ENCODE measurements around the gene CLTCL1. TPM values are rescaled to one million over a fixed set of nuclear protein-coding genes. Genes with fewer than 3 reads are reported as not detected.

Gene CLTCL1
- total and polyA plus RNA-seq, 9 of the 15 experiments (the other 6 are each of a cell fraction or from before 2014, with no cell fraction given), result 1.1 to 11.7 (median 5.0) TPM

DNA sequence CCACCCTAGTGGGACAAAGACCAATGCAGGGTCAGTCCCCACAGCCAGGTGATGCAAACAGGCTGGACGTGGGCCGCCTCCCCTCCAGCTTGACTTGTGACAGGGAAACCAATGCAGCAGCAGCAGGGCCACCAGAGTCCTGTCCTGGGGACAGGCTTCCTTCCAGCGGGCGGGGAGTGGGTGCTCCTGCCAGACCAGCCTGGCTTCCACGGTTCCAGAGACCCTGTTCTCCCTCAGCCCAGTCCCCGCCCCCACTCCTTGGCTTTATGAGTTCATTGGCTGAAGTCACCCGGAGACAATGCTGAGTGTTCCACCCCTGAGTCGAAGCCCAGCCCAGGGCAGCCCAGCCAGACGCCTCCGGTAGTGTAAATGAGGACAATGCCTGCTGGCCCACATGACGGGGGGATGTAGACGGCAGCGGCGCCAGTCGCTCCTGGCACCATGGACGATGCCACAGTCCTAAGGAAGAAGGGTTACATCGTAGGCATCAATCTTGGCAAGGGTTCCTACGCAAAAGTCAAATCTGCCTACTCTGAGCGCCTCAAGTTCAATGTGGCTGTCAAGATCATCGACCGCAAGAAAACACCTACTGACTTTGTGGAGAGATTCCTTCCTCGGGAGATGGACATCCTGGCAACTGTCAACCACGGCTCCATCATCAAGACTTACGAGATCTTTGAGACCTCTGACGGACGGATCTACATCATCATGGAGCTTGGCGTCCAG, 160.4 kb downstream of the CLTCL1 start, which contains the start of gene TSSK2 (continued):
- TF ChIP-seq, protein P1, sequence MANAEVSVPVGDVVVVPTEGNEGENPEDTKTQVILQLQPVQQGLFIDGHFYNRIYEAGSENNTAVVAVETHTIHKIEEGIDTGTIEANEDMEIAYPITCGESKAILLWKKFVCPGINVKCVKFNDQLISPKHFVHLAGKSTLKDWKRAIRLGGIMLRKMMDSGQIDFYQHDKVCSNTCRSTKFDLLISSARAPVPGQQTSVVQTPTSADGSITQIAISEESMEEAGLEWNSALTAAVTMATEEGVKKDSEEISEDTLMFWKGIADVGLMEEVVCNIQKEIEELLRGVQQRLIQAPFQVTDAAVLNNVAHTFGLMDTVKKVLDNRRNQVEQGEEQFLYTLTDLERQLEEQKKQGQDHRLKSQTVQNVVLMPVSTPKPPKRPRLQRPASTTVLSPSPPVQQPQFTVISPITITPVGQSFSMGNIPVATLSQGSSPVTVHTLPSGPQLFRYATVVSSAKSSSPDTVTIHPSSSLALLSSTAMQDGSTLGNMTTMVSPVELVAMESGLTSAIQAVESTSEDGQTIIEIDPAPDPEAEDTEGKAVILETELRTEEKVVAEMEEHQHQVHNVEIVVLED (CRISPR knock-in tag; IDR thresholded peaks at IDR 0.05), result no peak
- TF ChIP-seq XRCC3 (IDR thresholded peaks at IDR 0.05), result no peak
- TF ChIP-seq, protein P2, sequence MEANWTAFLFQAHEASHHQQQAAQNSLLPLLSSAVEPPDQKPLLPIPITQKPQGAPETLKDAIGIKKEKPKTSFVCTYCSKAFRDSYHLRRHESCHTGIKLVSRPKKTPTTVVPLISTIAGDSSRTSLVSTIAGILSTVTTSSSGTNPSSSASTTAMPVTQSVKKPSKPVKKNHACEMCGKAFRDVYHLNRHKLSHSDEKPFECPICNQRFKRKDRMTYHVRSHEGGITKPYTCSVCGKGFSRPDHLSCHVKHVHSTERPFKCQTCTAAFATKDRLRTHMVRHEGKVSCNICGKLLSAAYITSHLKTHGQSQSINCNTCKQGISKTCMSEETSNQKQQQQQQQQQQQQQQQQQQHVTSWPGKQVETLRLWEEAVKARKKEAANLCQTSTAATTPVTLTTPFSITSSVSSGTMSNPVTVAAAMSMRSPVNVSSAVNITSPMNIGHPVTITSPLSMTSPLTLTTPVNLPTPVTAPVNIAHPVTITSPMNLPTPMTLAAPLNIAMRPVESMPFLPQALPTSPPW (CRISPR knock-in tag; IDR thresholded peaks at IDR 0.05), result no peak
- TF ChIP-seq, protein P3, sequence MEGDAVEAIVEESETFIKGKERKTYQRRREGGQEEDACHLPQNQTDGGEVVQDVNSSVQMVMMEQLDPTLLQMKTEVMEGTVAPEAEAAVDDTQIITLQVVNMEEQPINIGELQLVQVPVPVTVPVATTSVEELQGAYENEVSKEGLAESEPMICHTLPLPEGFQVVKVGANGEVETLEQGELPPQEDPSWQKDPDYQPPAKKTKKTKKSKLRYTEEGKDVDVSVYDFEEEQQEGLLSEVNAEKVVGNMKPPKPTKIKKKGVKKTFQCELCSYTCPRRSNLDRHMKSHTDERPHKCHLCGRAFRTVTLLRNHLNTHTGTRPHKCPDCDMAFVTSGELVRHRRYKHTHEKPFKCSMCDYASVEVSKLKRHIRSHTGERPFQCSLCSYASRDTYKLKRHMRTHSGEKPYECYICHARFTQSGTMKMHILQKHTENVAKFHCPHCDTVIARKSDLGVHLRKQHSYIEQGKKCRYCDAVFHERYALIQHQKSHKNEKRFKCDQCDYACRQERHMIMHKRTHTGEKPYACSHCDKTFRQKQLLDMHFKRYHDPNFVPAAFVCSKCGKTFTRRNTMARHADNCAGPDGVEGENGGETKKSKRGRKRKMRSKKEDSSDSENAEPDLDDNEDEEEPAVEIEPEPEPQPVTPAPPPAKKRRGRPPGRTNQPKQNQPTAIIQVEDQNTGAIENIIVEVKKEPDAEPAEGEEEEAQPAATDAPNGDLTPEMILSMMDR (IDR thresholded peaks at IDR 0.05 in 2 of 3, conservative IDR thresholded peaks at IDR 0.05 in 1 of 3; ENCODE audit: insufficient read depth in 2 of 3, low read depth in 1 of 3, low read length in 3 of 3), result 0 out of 6 replicates have a peak, but pooled peaks of 1 of the 3 experiments have one; percentile 2
- no peak for TF ChIP-seq MCM5 (IDR thresholded peaks at IDR 0.05; ENCODE audit: low read depth)
- TF ChIP-seq GTF2E2 (tag; IDR thresholded peaks at IDR 0.05), result no peak
- TF ChIP-seq CSDE1 (IDR thresholded peaks at IDR 0.05), result no peak
- no peak for TF ChIP-seq ZBED1 (IDR thresholded peaks at IDR 0.05)
- no peak for TF ChIP-seq RBM25 (IDR thresholded peaks at IDR 0.05; ENCODE audit: low read depth, low read length, severe bottlenecking)
- no peak for TF ChIP-seq TAF9B (IDR thresholded peaks at IDR 0.05; ENCODE audit: partially characterized antibody)
- TF ChIP-seq RFX7 (CRISPR knock-in tag; IDR thresholded peaks at IDR 0.05), result no peak
- TF ChIP-seq, protein P4, sequence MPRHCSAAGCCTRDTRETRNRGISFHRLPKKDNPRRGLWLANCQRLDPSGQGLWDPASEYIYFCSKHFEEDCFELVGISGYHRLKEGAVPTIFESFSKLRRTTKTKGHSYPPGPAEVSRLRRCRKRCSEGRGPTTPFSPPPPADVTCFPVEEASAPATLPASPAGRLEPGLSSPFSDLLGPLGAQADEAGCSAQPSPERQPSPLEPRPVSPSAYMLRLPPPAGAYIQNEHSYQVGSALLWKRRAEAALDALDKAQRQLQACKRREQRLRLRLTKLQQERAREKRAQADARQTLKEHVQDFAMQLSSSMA (CRISPR knock-in tag; IDR thresholded peaks at IDR 0.05), result no peak
- no peak for TF ChIP-seq ZBTB1 (CRISPR knock-in tag; IDR thresholded peaks at IDR 0.05; ENCODE audit: borderline replicate concordance, low read depth)
- TF ChIP-seq NR4A1 (CRISPR knock-in tag; IDR thresholded peaks at IDR 0.05), result peak; percentile 27; the same call in 1 of the 2 replicates
- TF ChIP-seq NR4A1 (tag; IDR thresholded peaks at IDR 0.05), result no peak
- TF ChIP-seq, protein P5, sequence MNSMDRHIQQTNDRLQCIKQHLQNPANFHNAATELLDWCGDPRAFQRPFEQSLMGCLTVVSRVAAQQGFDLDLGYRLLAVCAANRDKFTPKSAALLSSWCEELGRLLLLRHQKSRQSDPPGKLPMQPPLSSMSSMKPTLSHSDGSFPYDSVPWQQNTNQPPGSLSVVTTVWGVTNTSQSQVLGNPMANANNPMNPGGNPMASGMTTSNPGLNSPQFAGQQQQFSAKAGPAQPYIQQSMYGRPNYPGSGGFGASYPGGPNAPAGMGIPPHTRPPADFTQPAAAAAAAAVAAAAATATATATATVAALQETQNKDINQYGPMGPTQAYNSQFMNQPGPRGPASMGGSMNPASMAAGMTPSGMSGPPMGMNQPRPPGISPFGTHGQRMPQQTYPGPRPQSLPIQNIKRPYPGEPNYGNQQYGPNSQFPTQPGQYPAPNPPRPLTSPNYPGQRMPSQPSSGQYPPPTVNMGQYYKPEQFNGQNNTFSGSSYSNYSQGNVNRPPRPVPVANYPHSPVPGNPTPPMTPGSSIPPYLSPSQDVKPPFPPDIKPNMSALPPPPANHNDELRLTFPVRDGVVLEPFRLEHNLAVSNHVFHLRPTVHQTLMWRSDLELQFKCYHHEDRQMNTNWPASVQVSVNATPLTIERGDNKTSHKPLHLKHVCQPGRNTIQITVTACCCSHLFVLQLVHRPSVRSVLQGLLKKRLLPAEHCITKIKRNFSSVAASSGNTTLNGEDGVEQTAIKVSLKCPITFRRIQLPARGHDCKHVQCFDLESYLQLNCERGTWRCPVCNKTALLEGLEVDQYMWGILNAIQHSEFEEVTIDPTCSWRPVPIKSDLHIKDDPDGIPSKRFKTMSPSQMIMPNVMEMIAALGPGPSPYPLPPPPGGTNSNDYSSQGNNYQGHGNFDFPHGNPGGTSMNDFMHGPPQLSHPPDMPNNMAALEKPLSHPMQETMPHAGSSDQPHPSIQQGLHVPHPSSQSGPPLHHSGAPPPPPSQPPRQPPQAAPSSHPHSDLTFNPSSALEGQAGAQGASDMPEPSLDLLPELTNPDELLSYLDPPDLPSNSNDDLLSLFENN (IDR thresholded peaks at IDR 0.05; ENCODE audit: low read depth in 2 of 2, low read length in 2 of 2), result no peak
